HCT116 (cell line): ENCODE measurements around the gene C4orf54. TPM values are rescaled to one million over a fixed set of nuclear protein-coding genes. Genes with fewer than 3 reads are reported as not detected.

Source experiments
- ATAC-seq: fragments of 200-7000 bp; cut with Tn5 transposase; 2 replicates; pipeline ENCODE4 v1.9.1; 2020; ENCODE audit warnings: mild to moderate bottlenecking, moderate library complexity
- BruUV-seq: library from RNA; stranded (reverse); fragments of 400-500 nt; replicated peaks from 2 replicates; lab custom pipeline; 2021; lab: Mats Ljungman, UMichigan
- CTCF ChIA-PET: fragments of 300-600 bp; sonication (Branson Sonifier 250); formaldehyde crosslinking; loops from one replicate; lab custom pipeline; 2021; ENCODE audit warnings: antibody characterized with exemption; lab: Charles Lee
- POLR2A ChIA-PET: fragments of 300-600, 350-600 bp; sonication (Branson Sonifier 250); formaldehyde crosslinking; loops from one replicate; lab custom pipeline; 2021; ENCODE audit warnings: antibody characterized with exemption; lab: Charles Lee
- RAD21 ChIA-PET, 2 experiments: fragments of 300-600 bp; sonication (Branson Sonifier 250); formaldehyde crosslinking; loops; one replicate each; lab custom pipeline; 2023; ENCODE audit warnings: low total read pairs in 2 of 2; ENCODE audit not compliant: uncharacterized antibody in 2 of 2, unreplicated experiment in 2 of 2, low non-redundant PET in 1 of 2; lab: Charles Lee
- DNase-seq: peaks from one replicate; pipeline ENCODE4 v3.0.0-alpha.2; 2010; ENCODE audit warnings: low read depth, low spot score
- H2AFZ ChIP-seq: fragments of 200-600 bp; shearing (Covaris generic), sonication (generic); 2 replicates; pipeline ENCODE4 v1.6.1; 2017; ENCODE audit warnings: low read depth, mixed run types, mixed read lengths, antibody characterized with exemption, low read length; ENCODE audit not compliant: poor library complexity, severe bottlenecking
- H3K27ac ChIP-seq: 2 replicates; pipeline ENCODE4 v1.5.1; 2012; ENCODE audit warnings: low read depth, low read length
- H3K27me3 ChIP-seq: fragments of 200-600 bp; sonication (generic); 2 replicates; pipeline ENCODE4 v1.6.1; 2016; ENCODE audit warnings: mixed run types, low read length, mixed read lengths; ENCODE audit not compliant: insufficient read depth
- H3K36me3 ChIP-seq, 2 experiments: fragments of 200-500 bp in 1 of 2; fragments of 200-600 bp in 1 of 2; sonication (Bioruptor generic) in 1 of 2; sonication (generic) in 1 of 2; 2 replicates each; pipeline versions ENCODE4 v1.5.1 to v1.6.1; 2014 to 2016; ENCODE audit warnings: low read length in 2 of 2, inconsistent platforms in 1 of 2, mixed read lengths in 1 of 2, mixed run types in 1 of 2; ENCODE audit not compliant: insufficient read depth in 2 of 2, control insufficient read depth in 1 of 2
- H3K4me1 ChIP-seq, 2 experiments: fragments of 200-600 bp in 1 of 2; sonication (generic) in 1 of 2; 2 replicates each; pipeline versions ENCODE4 v1.5.1 to v1.6.1; 2012 to 2017; ENCODE audit warnings: low read length in 2 of 2, inconsistent platforms in 1 of 2, mild to moderate bottlenecking in 1 of 2, mixed read lengths in 1 of 2, mixed run types in 1 of 2, moderate library complexity in 1 of 2; ENCODE audit not compliant: insufficient read depth in 2 of 2, control insufficient read depth in 1 of 2
- H3K4me2 ChIP-seq: fragments of 200-600 bp; sonication (generic); 2 replicates; pipeline ENCODE4 v1.6.1; 2017; ENCODE audit warnings: mixed run types, low read length, mixed read lengths
- H3K4me3 ChIP-seq, 2 experiments: fragments of 200-600 bp in 1 of 2; sonication (generic) in 1 of 2; replicated peaks in 1 of 2; 2 replicates each; pipeline ENCODE4 v1.5.1; 2011 to 2016; ENCODE audit warnings: low read length in 2 of 2, control low read depth in 1 of 2, low read depth in 1 of 2, mild to moderate bottlenecking in 1 of 2, mixed read lengths in 1 of 2, mixed run types in 1 of 2
- H3K79me2 ChIP-seq: fragments of 200-600 bp; sonication (generic); 2 replicates; pipeline ENCODE4 v1.6.1; 2017; ENCODE audit warnings: mild to moderate bottlenecking, mixed run types, low read length, moderate library complexity, mixed read lengths; ENCODE audit not compliant: insufficient read depth
- H3K9ac ChIP-seq: fragments of 200-600 bp; sonication (generic); 2 replicates; pipeline ENCODE4 v1.6.1; 2016; ENCODE audit warnings: low read length, mixed read lengths
- H3K9me2 ChIP-seq: fragments of 200-600 bp; sonication (generic), shearing (Covaris generic); 2 replicates; pipeline ENCODE4 v1.6.1; 2017; ENCODE audit warnings: mixed run types, mild to moderate bottlenecking, moderate library complexity; ENCODE audit not compliant: insufficient read depth
- H3K9me3 ChIP-seq, 2 experiments: fragments of 200-500 bp in 1 of 2; fragments of 200-600 bp in 1 of 2; sonication (Bioruptor generic) in 1 of 2; sonication (generic) in 1 of 2; 2 replicates each; pipeline ENCODE4 v1.6.1; 2014 to 2017; ENCODE audit warnings: low read length in 2 of 2, mixed read lengths in 2 of 2, inconsistent platforms in 1 of 2, low read depth in 1 of 2, mild to moderate bottlenecking in 1 of 2, mixed run types in 1 of 2, moderate library complexity in 1 of 2; ENCODE audit not compliant: control insufficient read depth in 1 of 2, insufficient read depth in 1 of 2
- H4K20me1 ChIP-seq: fragments of 200-600 bp; sonication (generic), shearing (Covaris generic); 2 replicates; pipeline ENCODE4 v1.6.1; 2017; ENCODE audit warnings: mixed run types, mild to moderate bottlenecking, moderate library complexity; ENCODE audit not compliant: insufficient read depth
- CEBPB ChIP-seq: IDR thresholded peaks from 2 replicates; pipeline ENCODE4 v1.6.1; 2012; ENCODE audit warnings: low read depth
- EGR1 ChIP-seq: IDR thresholded peaks from 2 replicates; pipeline ENCODE4 v1.6.1; 2012; ENCODE audit warnings: low read depth
- ELF1 ChIP-seq: IDR thresholded peaks from 2 replicates; pipeline ENCODE4 v1.6.1; 2012; ENCODE audit warnings: low read depth, borderline replicate concordance
- EZH2 ChIP-seq: fragments of 200-600 bp; sonication (generic); IDR thresholded peaks from 2 replicates; pipeline ENCODE4 v1.6.1; 2017; ENCODE audit warnings: antibody characterized with exemption, mixed run types
- RAD21 ChIP-seq: IDR thresholded peaks from 2 replicates; pipeline ENCODE4 v1.6.1; 2012; ENCODE audit warnings: low read depth, mild to moderate bottlenecking
- ZFX ChIP-seq: fragments of 450-650 bp; IDR thresholded peaks from 2 replicates; pipeline ENCODE4 v1.6.1; 2017
- intact Hi-C: fragments of 100-400 bp; cut with micrococcal nuclease; formaldehyde crosslinking; loops from 2 replicates; pipeline ENCODE4 v1.10.0; 2022
- total RNA-seq: library from RNA; stranded (reverse); gene quantifications from one replicate; pipeline ENCODE4 v1.2.1, GENCODE V29; 2021; ENCODE audit not compliant: unreplicated experiment
- TF ChIP-seq, protein P1 (sequence below): IDR thresholded peaks from 2 replicates; pipeline ENCODE4 v1.6.1; 2012
- TF ChIP-seq, protein P2 (sequence below): IDR thresholded peaks from 2 replicates; pipeline ENCODE4 v1.6.1; 2012; ENCODE audit warnings: low read depth

C4orf54 gene
- total RNA-seq, 1 experiment from 2014 or later, result not detected

DNA sequence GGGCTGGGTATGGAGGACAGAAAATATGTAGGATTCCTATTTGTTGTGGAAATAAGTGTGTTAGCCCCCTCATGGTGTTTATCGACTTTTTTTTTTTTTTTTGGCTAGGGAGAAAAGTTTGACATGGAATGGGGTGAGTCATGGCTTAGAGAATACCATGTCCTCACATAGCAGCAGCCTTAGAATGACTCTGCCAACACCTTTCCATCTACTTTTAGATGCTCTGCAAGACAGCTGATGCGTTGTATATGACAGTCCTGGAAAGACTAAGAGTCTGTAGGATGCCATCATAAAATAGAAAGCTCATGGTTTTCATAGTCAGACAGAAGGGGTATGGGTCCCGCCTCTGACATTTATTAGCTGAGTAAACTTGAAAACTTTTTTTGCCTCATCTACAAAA, 45.3 kb downstream of the C4orf54 start:
- DNase-seq (no peak), ATAC-seq (no peak)
- H2AFZ ChIP-seq, result no peak overlapping the region
- TF ChIP-seq, protein P1, sequence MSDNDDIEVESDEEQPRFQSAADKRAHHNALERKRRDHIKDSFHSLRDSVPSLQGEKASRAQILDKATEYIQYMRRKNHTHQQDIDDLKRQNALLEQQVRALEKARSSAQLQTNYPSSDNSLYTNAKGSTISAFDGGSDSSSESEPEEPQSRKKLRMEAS, result no peak
- no peak for TF ChIP-seq EGR1
- no peak for TF ChIP-seq ELF1
- TF ChIP-seq RAD21, result no peak
- no peak for TF ChIP-seq EZH2
- TF ChIP-seq ZFX, result no peak
- TF ChIP-seq, protein P2, sequence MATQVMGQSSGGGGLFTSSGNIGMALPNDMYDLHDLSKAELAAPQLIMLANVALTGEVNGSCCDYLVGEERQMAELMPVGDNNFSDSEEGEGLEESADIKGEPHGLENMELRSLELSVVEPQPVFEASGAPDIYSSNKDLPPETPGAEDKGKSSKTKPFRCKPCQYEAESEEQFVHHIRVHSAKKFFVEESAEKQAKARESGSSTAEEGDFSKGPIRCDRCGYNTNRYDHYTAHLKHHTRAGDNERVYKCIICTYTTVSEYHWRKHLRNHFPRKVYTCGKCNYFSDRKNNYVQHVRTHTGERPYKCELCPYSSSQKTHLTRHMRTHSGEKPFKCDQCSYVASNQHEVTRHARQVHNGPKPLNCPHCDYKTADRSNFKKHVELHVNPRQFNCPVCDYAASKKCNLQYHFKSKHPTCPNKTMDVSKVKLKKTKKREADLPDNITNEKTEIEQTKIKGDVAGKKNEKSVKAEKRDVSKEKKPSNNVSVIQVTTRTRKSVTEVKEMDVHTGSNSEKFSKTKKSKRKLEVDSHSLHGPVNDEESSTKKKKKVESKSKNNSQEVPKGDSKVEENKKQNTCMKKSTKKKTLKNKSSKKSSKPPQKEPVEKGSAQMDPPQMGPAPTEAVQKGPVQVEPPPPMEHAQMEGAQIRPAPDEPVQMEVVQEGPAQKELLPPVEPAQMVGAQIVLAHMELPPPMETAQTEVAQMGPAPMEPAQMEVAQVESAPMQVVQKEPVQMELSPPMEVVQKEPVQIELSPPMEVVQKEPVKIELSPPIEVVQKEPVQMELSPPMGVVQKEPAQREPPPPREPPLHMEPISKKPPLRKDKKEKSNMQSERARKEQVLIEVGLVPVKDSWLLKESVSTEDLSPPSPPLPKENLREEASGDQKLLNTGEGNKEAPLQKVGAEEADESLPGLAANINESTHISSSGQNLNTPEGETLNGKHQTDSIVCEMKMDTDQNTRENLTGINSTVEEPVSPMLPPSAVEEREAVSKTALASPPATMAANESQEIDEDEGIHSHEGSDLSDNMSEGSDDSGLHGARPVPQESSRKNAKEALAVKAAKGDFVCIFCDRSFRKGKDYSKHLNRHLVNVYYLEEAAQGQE, result no peak
- no peak for TF ChIP-seq CEBPB
- no peaks in the 10 kb centered on the region for H3K4me1 ChIP-seq
- H3K9me2 ChIP-seq, result no peaks in the 10 kb centered on the region
- H3K4me3 ChIP-seq, result no peak overlapping the region
- no peak overlapping the region for H3K9ac ChIP-seq
- H3K27ac ChIP-seq, result no peak overlapping the region
- H3K79me2 ChIP-seq, result no peaks in the 10 kb centered on the region
- intact Hi-C loops, result no loop called here
- RAD21 ChIA-PET, result no interaction called here
- no peaks in the 10 kb centered on the region for H3K36me3 ChIP-seq
- no peak overlapping the region for H3K4me2 ChIP-seq
- POLR2A ChIA-PET, result no interaction called here
- no TSS peak for BruUV-seq
- CTCF ChIA-PET, result no interaction called here
- no peaks in the 10 kb centered on the region for H3K9me3 ChIP-seq
- no peaks in the 10 kb centered on the region for H4K20me1 ChIP-seq
- H3K27me3 ChIP-seq, result no peaks in the 10 kb centered on the region
